Loucy (cell line): ENCODE measurements around the gene PHF19.

ENCODE experiments used
- CTCF ChIP-seq: fragments of 200-600 bp; sonication (generic); conservative IDR thresholded peaks from 2 replicates; pipeline ENCODE4 v1.5.1; 2014; ENCODE audit warnings: mild to moderate bottlenecking, antibody characterized with exemption, low read length
- EZH2phosphoT487 ChIP-seq: fragments of 200-600 bp; IDR thresholded peaks from 2 replicates; pipeline ENCODE4 v1.6.1; 2018; ENCODE audit warnings: antibody characterized with exemption, mild to moderate bottlenecking, moderate library complexity, borderline replicate concordance

GRCh38 chr9:120895951-120896350, 19.0 kb upstream of the PHF19 start:
- TF ChIP-seq CTCF (no peak), EZH2phosphoT487 (no peak)
